Measurements from ENCODE around the gene PTPRN.

- TF ChIP-seq CTCF (IDR thresholded peaks at IDR 0.05), result peak; percentile 45 to 65 (median 65)
- no peak for TF ChIP-seq POLR2A (IDR thresholded peaks at IDR 0.05)
Observed at GRCh38 chr2:219352448-219353023, 43.3 kb upstream of the PTPRN start.
